IMR-90 (cell line): Measurements from ENCODE around the gene PAM16. TPM values are rescaled to one million over a fixed set of nuclear protein-coding genes. Genes with fewer than 3 reads are reported as not detected.
A peak's percentile ranks its signal among the peaks of the same experiment; 100 is the strongest.

Source experiments
- ATAC-seq: fragments of 200-7000 bp; cut with Tn5 transposase; 2 replicates; pipeline ENCODE4 v1.9.1; 2020; ENCODE audit warnings: low read depth, mild to moderate bottlenecking, moderate library complexity
- BruUV-seq: library from RNA; stranded (reverse); fragments of 400-500 nt; replicated peaks from 2 replicates; lab custom pipeline; 2021; lab: Mats Ljungman, UMichigan
- CTCF ChIA-PET: fragments of 300-600 bp; formaldehyde crosslinking; extraction: SDS; loops from one replicate; lab custom pipeline; 2021; ENCODE audit warnings: antibody characterized with exemption; lab: Yijun Ruan, JAX
- POLR2A ChIA-PET: fragments of 300-600 bp; sonication (Branson Sonifier 250); formaldehyde crosslinking; loops from one replicate; lab custom pipeline; 2022; ENCODE audit warnings: antibody characterized with exemption; ENCODE audit not compliant: unreplicated experiment; lab: Charles Lee
- DNase-seq: peaks from one replicate; pipeline ENCODE4 v3.0.0; 2013
- H2AFZ ChIP-seq: replicated peaks from 2 replicates; pipeline ENCODE3; 2013; ENCODE audit warnings: low read length, mild to moderate bottlenecking; ENCODE audit not compliant: poor library complexity
- H2AK5ac ChIP-seq: 2 replicates; pipeline ENCODE4 v1.6.1; 2013; ENCODE audit warnings: low read depth, low read length, inconsistent platforms
- H2AK9ac ChIP-seq: replicated peaks from 2 replicates; pipeline ENCODE3; 2013; ENCODE audit warnings: mild to moderate bottlenecking, low read depth, low read length, moderate library complexity; ENCODE audit not compliant: poor library complexity
- H2BK120ac ChIP-seq: 2 replicates; pipeline ENCODE4 v1.6.1; 2013; ENCODE audit warnings: low read depth, low read length, inconsistent platforms
- H2BK15ac ChIP-seq: 3 replicates; pipeline ENCODE4 v1.6.1; 2013; ENCODE audit warnings: low read depth, low read length, inconsistent platforms
- H2BK20ac ChIP-seq: 2 replicates; pipeline ENCODE4 v1.6.1; 2013; ENCODE audit warnings: low read depth, mild to moderate bottlenecking, inconsistent platforms, low read length, moderate library complexity
- H2BK5ac ChIP-seq: 2 replicates; pipeline ENCODE4 v1.6.1; 2013; ENCODE audit warnings: mild to moderate bottlenecking, low read depth, low read length, inconsistent platforms; ENCODE audit not compliant: poor library complexity, severe bottlenecking
- H3K14ac ChIP-seq: replicated peaks from 2 replicates; pipeline ENCODE4 v1.6.1; 2013; ENCODE audit warnings: low read depth, low read length, inconsistent platforms
- H3K18ac ChIP-seq: 2 replicates; pipeline ENCODE4 v1.6.1; 2013; ENCODE audit warnings: low read depth, low read length, control low read depth
- H3K23ac ChIP-seq: 2 replicates; pipeline ENCODE4 v1.6.1; 2013; ENCODE audit warnings: low read depth, low read length, inconsistent platforms
- H3K27ac ChIP-seq: 2 replicates; pipeline ENCODE4 v1.5.1; 2013; ENCODE audit warnings: mild to moderate bottlenecking, control low read depth, low read length; ENCODE audit not compliant: insufficient read depth
- H3K27me3 ChIP-seq: 2 replicates; pipeline ENCODE4 v1.6.1; 2013; ENCODE audit warnings: low read length; ENCODE audit not compliant: control insufficient read depth, insufficient read depth
- H3K36me3 ChIP-seq: 2 replicates; pipeline ENCODE4 v1.6.1; 2013; ENCODE audit warnings: low read length, mixed read lengths; ENCODE audit not compliant: control insufficient read depth, insufficient read depth
- H3K4ac ChIP-seq: 2 replicates; pipeline ENCODE4 v1.6.1; 2013; ENCODE audit warnings: low read depth, low read length, inconsistent platforms
- H3K4me1 ChIP-seq: 2 replicates; pipeline ENCODE4 v1.6.1; 2013; ENCODE audit warnings: low read length, mixed read lengths; ENCODE audit not compliant: control insufficient read depth, insufficient read depth
- H3K4me2 ChIP-seq: 2 replicates; pipeline ENCODE4 v1.6.1; 2013; ENCODE audit warnings: low read depth, mild to moderate bottlenecking, control low read depth, low read length, moderate library complexity
- H3K4me3 ChIP-seq: 2 replicates; pipeline ENCODE4 v1.5.1; 2013; ENCODE audit warnings: low read depth, mild to moderate bottlenecking, control low read depth, low read length, moderate library complexity; ENCODE audit not compliant: insufficient read depth
- H3K56ac ChIP-seq: 2 replicates; pipeline ENCODE4 v1.6.1; 2013; ENCODE audit warnings: low read length, inconsistent platforms; ENCODE audit not compliant: insufficient read depth; ENCODE audit errors: extremely low read depth
- H3K79me1 ChIP-seq, 2 experiments: 2 replicates each; pipeline ENCODE4 v1.6.1; 2013; ENCODE audit warnings: low read length in 2 of 2, inconsistent platforms in 1 of 2, low read depth in 1 of 2
- H3K9ac ChIP-seq: 2 replicates; pipeline ENCODE4 v1.6.1; 2013; ENCODE audit warnings: low read depth, low read length, control low read depth
- H3K9me1 ChIP-seq: 2 replicates; pipeline ENCODE4 v1.6.1; 2013; ENCODE audit warnings: low read length, inconsistent platforms; ENCODE audit not compliant: insufficient read depth
- H3K9me3 ChIP-seq: 2 replicates; pipeline ENCODE4 v1.6.1; 2013; ENCODE audit warnings: low read length; ENCODE audit not compliant: control insufficient read depth, insufficient read depth
- H4K20me1 ChIP-seq: 2 replicates; pipeline ENCODE4 v1.6.1; 2013; ENCODE audit warnings: low read length, inconsistent platforms; ENCODE audit not compliant: insufficient read depth
- H4K5ac ChIP-seq: 2 replicates; pipeline ENCODE4 v1.6.1; 2013; ENCODE audit warnings: mild to moderate bottlenecking, low read depth, low read length, control low read depth
- H4K8ac ChIP-seq, 2 experiments: 2 replicates each; pipeline ENCODE4 v1.6.1; 2013; ENCODE audit warnings: low read depth in 2 of 2, low read length in 2 of 2, control low read depth in 1 of 2, inconsistent platforms in 1 of 2
- H4K91ac ChIP-seq: 2 replicates; pipeline ENCODE4 v1.6.1; 2013; ENCODE audit warnings: low read depth, low read length, inconsistent platforms; ENCODE audit not compliant: insufficient read depth
- BHLHE40 ChIP-seq: fragments of 150-350 bp; IDR thresholded peaks from 2 replicates; pipeline ENCODE4 v1.6.1; 2016; ENCODE audit warnings: mild to moderate bottlenecking, low read depth, low read length
- FOS ChIP-seq: fragments of 150-350 bp; IDR thresholded peaks from 2 replicates; pipeline ENCODE4 v1.6.1; 2016; ENCODE audit warnings: low read depth, low read length
- MXI1 ChIP-seq: IDR thresholded peaks from 2 replicates; pipeline ENCODE4 v1.6.1; 2012; ENCODE audit warnings: low read depth, mild to moderate bottlenecking, low read length, moderate library complexity, borderline replicate concordance
- NFE2L2 ChIP-seq: fragments of 150-350 bp; IDR thresholded peaks from 2 replicates; pipeline ENCODE4 v1.6.1; 2016; ENCODE audit warnings: low read depth, mild to moderate bottlenecking, low read length
- RAD21 ChIP-seq: IDR thresholded peaks from 2 replicates; pipeline ENCODE4 v1.6.1; 2012; ENCODE audit warnings: low read length, improper control_type of control experiment
- RCOR1 ChIP-seq: IDR thresholded peaks from 2 replicates; pipeline ENCODE4 v1.6.1; 2012; ENCODE audit warnings: mild to moderate bottlenecking, low read length, improper control_type of control experiment; ENCODE audit not compliant: insufficient replicate concordance
- SMC3 ChIP-seq: fragments of 150-350 bp; IDR thresholded peaks from 2 replicates; pipeline ENCODE4 v1.6.1; 2016; ENCODE audit warnings: low read depth, mild to moderate bottlenecking, antibody characterized with exemption, low read length, moderate library complexity
- USF2 ChIP-seq: fragments of 150-350 bp; IDR thresholded peaks from 2 replicates; pipeline ENCODE4 v1.6.1; 2017; ENCODE audit warnings: mild to moderate bottlenecking, antibody characterized with exemption, low read length, low read depth
- WGBS, 2 experiments: methylation state at CpG; one replicate each; pipeline versions ENCODE4 v1.1.5 to v1.1.7; 2013; ENCODE audit warnings: missing lambda C conversion rate in 2 of 2; ENCODE audit not compliant: insufficient read length in 1 of 2; ENCODE audit errors: extremely low coverage in 2 of 2; 5-methylcytosine and 5-hydroxymethylcytosine counted together
- dilution Hi-C: fragments of 300-500 bp; cut with HindIII; formaldehyde crosslinking; loops from one replicate; pipeline ENCODE4 v1.14.3; 2018; ENCODE audit warnings: low sequenced_read_pairs; ENCODE audit not compliant: unreplicated experiment
- in situ Hi-C: fragments of 300-500 bp; cut with MboI; formaldehyde crosslinking; loops from 3 replicates; pipeline ENCODE4 v1.14.3; 2019; ENCODE audit warnings: low sequenced_read_pairs, inconsistent platforms, mixed read lengths
- intact Hi-C: fragments of 100-400 bp; cut with micrococcal nuclease; formaldehyde crosslinking; loops from 2 replicates; pipeline ENCODE4 v1.10.0; 2022
- polyA plus RNA-seq, 3 experiments: library from polyadenylated mRNA; depleted of rRNA; stranded (reverse); fragments of >200 nt; gene quantifications; 2 replicates each; pipeline ENCODE4 v1.2.3, GENCODE V29; 2012; ENCODE audit warnings: low replicate concordance in 1 of 3
- total RNA-seq: library from RNA; depleted of rRNA; stranded (reverse); fragments of >200 nt; gene quantifications from 2 replicates; pipeline ENCODE4 v1.2.3, GENCODE V29; 2012

Gene PAM16
- total and polyA plus RNA-seq, 2 of the 4 experiments (the other 2 are of a cell fraction): 17.9 to 48.4 TPM

GRCh38 chr16:4328782-4329775 is 22.0 kb downstream of the PAM16 start:
- Histone ChIP-seq H3K4me2 (peak overlapping the region; percentile 53; the same call in 1 of the 2 replicates), H3K36me3 (peaks cover 11% of the 10 kb centered on the region), H3K79me1 (peaks cover 25 to 87% of the 10 kb centered on the region in 2 experiments), H2BK120ac (peak overlapping the region; percentile 85; the same call in 1 of the 2 replicates), H4K8ac (peak overlapping the region; percentile 31 to 74; a peak in 2 of 4 replicates), H3K9me1 (peaks cover 13% of the 10 kb centered on the region), H2AK9ac (peak overlapping the region; percentile 60), H3K56ac (0 out of 2 replicates have a peak overlapping the region, but pooled peaks have one; percentile 3), H3K18ac (no peak overlapping the region; the same call in 1 of the 2 replicates), H4K20me1 (peaks cover 76% of the 10 kb centered on the region), H2AFZ (peak overlapping the region; percentile 85), H3K14ac (peak overlapping the region; percentile 35; the same call in 1 of the 2 replicates), H3K27me3 (no peaks in the 10 kb centered on the region), H4K91ac (peak overlapping the region; percentile 70), H4K5ac (no peak overlapping the region), H3K4me3 (no peak overlapping the region), H2BK15ac (peak overlapping the region; percentile 19; the same call in 1 of the 3 replicates), H3K4me1 (peaks cover 25% of the 10 kb centered on the region), H3K9me3 (no peaks in the 10 kb centered on the region), H3K23ac (peak overlapping the region; percentile 34; the same call in 1 of the 2 replicates), H3K9ac (no peak overlapping the region), H3K4ac (peak overlapping the region; percentile 72), H2BK5ac (peak overlapping the region; percentile 65), H3K27ac (peak overlapping the region; percentile 67), H2BK20ac (peak overlapping the region; percentile 65), H2AK5ac (peak overlapping the region; percentile 96)
- in situ Hi-C loops: no loop called here
- TF ChIP-seq NFE2L2: no peak
- no peak for TF ChIP-seq BHLHE40
- TF ChIP-seq RAD21: no peak
- TF ChIP-seq RCOR1: no peak
- TF ChIP-seq MXI1: no peak
- TF ChIP-seq USF2: no peak
- no peak for TF ChIP-seq FOS
- no peak for TF ChIP-seq SMC3
- DNase-seq: peak; percentile 36
- POLR2A ChIA-PET: no interaction called here
- WGBS, 2 experiments: 53% methylated on average over 3 of the region's 17 CpGs; no CpG with 5 or more reads in 1 of the 2 experiments
- BruUV-seq: no TSS peak
- intact Hi-C loops: loop anchor here (2.0 kb wide), 1 partner anchor 40 kb away; no protein-coding TSS in a partner anchor
- dilution Hi-C loops: no loop called here
- CTCF ChIA-PET: interaction anchor here (0.6 to 2.3 kb wide), 6 partner anchors 19 to 75 kb away, joined by 3 to 11 read pairs (median 4); no protein-coding TSS in a partner anchor
- peak; percentile 31 for ATAC-seq
